H1 (cell line): Measurements from ENCODE around the gene ADAMTS20. TPM values are rescaled to one million over a fixed set of nuclear protein-coding genes. Genes with fewer than 3 reads are reported as not detected.

ENCODE experiments used
- CTCF ChIA-PET: fragments of 300-600 bp; sonication (Branson Sonifier 250); formaldehyde crosslinking; loops from one replicate; lab custom pipeline; 2021; ENCODE audit not compliant: partially characterized antibody; lab: Charles Lee
- POLR2A ChIA-PET: fragments of 300-600 bp; sonication (Branson Sonifier 250); formaldehyde crosslinking; loops from one replicate; lab custom pipeline; 2021; ENCODE audit warnings: inconsistent platforms; ENCODE audit not compliant: partially characterized antibody; lab: Charles Lee
- DNase-seq, 2 experiments: peaks; one replicate each; pipeline versions ENCODE4 v3.0.0 to v3.0.0-alpha.2; 2010 to 2022; ENCODE audit warnings: low spot score in 2 of 2, low read depth in 1 of 2, mixed read lengths in 1 of 2
- FAIRE-seq: peaks from 2 replicates; lab custom pipeline; 2011; peaks lifted over from hg19 to GRCh38; lab: Jason Lieb, UNC
- H2AFZ ChIP-seq: 2 replicates; pipeline ENCODE4 v1.8.1; 2012; ENCODE audit warnings: low read length, inconsistent platforms
- H2AK5ac ChIP-seq: 2 replicates; pipeline ENCODE4 v1.6.1; 2013; ENCODE audit warnings: low read depth, low read length
- H2BK120ac ChIP-seq: replicated peaks from 2 replicates; pipeline ENCODE3; 2013; ENCODE audit warnings: low read depth, low read length, inconsistent platforms
- H2BK12ac ChIP-seq: 2 replicates; pipeline ENCODE4 v1.6.1; 2013; ENCODE audit warnings: low read depth, low read length
- H2BK15ac ChIP-seq: 2 replicates; pipeline ENCODE4 v1.6.1; 2013; ENCODE audit warnings: low read length
- H2BK20ac ChIP-seq: 2 replicates; pipeline ENCODE4 v1.6.1; 2013; ENCODE audit warnings: low read length
- H2BK5ac ChIP-seq: 2 replicates; pipeline ENCODE4 v1.6.1; 2013; ENCODE audit warnings: low read depth, low read length
- H3K14ac ChIP-seq: 2 replicates; pipeline ENCODE4 v1.6.1; 2013; ENCODE audit warnings: inconsistent platforms; ENCODE audit not compliant: insufficient read length
- H3K18ac ChIP-seq: 2 replicates; pipeline ENCODE4 v1.6.1; 2013; ENCODE audit warnings: low read length; ENCODE audit errors: extremely low read depth
- H3K23ac ChIP-seq: 2 replicates; pipeline ENCODE4 v1.6.1; 2013; ENCODE audit warnings: inconsistent platforms; ENCODE audit not compliant: insufficient read length
- H3K23me2 ChIP-seq: 2 replicates; pipeline ENCODE4 v1.6.1; 2013; ENCODE audit warnings: low read depth, low read length
- H3K27ac ChIP-seq: 2 replicates; pipeline ENCODE4 v1.6.1; 2011; ENCODE audit warnings: low read depth, low read length, inconsistent platforms
- H3K27me3 ChIP-seq, 4 experiments: replicated peaks in 1 of 4; 1 replicate in 1 of 4; 2 replicates in 3 of 4; pipeline versions ENCODE4 v1.6.1 to v1.8.1; 2011 to 2013; ENCODE audit warnings: low read length in 3 of 4, mild to moderate bottlenecking in 3 of 4, inconsistent platforms in 2 of 4, mixed read lengths in 2 of 4, moderate library complexity in 1 of 4; ENCODE audit not compliant: control insufficient read depth in 3 of 4, insufficient read depth in 3 of 4; ENCODE audit errors: extremely low read depth in 1 of 4
- H3K36me3 ChIP-seq, 4 experiments: 2 replicates each; pipeline versions ENCODE4 v1.6.1 to v1.8.1; 2011 to 2013; ENCODE audit warnings: mild to moderate bottlenecking in 4 of 4, low read length in 3 of 4, moderate library complexity in 2 of 4, control low read depth in 1 of 4, inconsistent platforms in 1 of 4; ENCODE audit not compliant: insufficient read depth in 4 of 4, control insufficient read depth in 2 of 4
- H3K4ac ChIP-seq: replicated peaks from 2 replicates; pipeline ENCODE3; 2013; ENCODE audit warnings: low read length, low read depth, mixed read lengths, inconsistent platforms; ENCODE audit not compliant: insufficient read length
- H3K4me1 ChIP-seq, 4 experiments: replicated peaks in 1 of 4; 1 replicate in 1 of 4; 2 replicates in 3 of 4; pipeline versions ENCODE4 v1.6.1 to v1.8.1; 2011 to 2013; ENCODE audit warnings: low read length in 3 of 4, inconsistent platforms in 2 of 4, mixed read lengths in 1 of 4; ENCODE audit not compliant: insufficient read depth in 4 of 4, control insufficient read depth in 3 of 4
- H3K4me2 ChIP-seq, 2 experiments: 2 replicates each; pipeline versions ENCODE4 v1.6.1 to v1.8.1; 2011 to 2013; ENCODE audit warnings: low read depth in 2 of 2, low read length in 2 of 2, control low read depth in 1 of 2, inconsistent platforms in 1 of 2, mild to moderate bottlenecking in 1 of 2; ENCODE audit not compliant: insufficient read depth in 1 of 2
- H3K4me3 ChIP-seq, 4 experiments: fragments of 200-600, 300-600 bp in 1 of 4; sonication (generic), shearing (Covaris generic), sonication (Bioruptor Twin) in 1 of 4; 2 replicates each; pipeline versions ENCODE4 v1.5.1 to v1.8.1; 2011 to 2016; ENCODE audit warnings: low read length in 4 of 4, low read depth in 3 of 4, control low read depth in 2 of 4, inconsistent platforms in 2 of 4, mild to moderate bottlenecking in 2 of 4, mixed read lengths in 1 of 4, moderate library complexity in 1 of 4; ENCODE audit not compliant: insufficient read depth in 2 of 4; ENCODE audit errors: extremely low read depth in 1 of 4
- H3K56ac ChIP-seq: replicated peaks from 2 replicates; pipeline ENCODE3; 2013; ENCODE audit warnings: low read depth, mild to moderate bottlenecking, mixed read lengths, low read length, inconsistent platforms; ENCODE audit not compliant: insufficient read length
- H3K79me1 ChIP-seq: 2 replicates; pipeline ENCODE4 v1.6.1; 2013; ENCODE audit warnings: low read depth, low read length, control low read depth
- H3K79me2 ChIP-seq, 2 experiments: 2 replicates each; pipeline versions ENCODE4 v1.6.1 to v1.8.1; 2012 to 2013; ENCODE audit warnings: low read length in 2 of 2, mild to moderate bottlenecking in 2 of 2, inconsistent platforms in 1 of 2; ENCODE audit not compliant: insufficient read depth in 2 of 2, control insufficient read depth in 1 of 2
- H3K9ac ChIP-seq, 4 experiments: replicated peaks in 1 of 4; 1 replicate in 1 of 4; 2 replicates in 3 of 4; pipeline versions ENCODE4 v1.6.1 to v1.8.1; 2011 to 2013; ENCODE audit warnings: low read depth in 3 of 4, low read length in 3 of 4, control low read depth in 2 of 4, mild to moderate bottlenecking in 2 of 4, moderate library complexity in 2 of 4, inconsistent platforms in 1 of 4; ENCODE audit errors: extremely low read depth in 1 of 4
- H3K9me3 ChIP-seq, 2 experiments: 2 replicates each; pipeline versions ENCODE4 v1.6.1 to v1.8.1; 2012 to 2013; ENCODE audit warnings: mild to moderate bottlenecking in 2 of 2, moderate library complexity in 2 of 2, control low read depth in 1 of 2, inconsistent platforms in 1 of 2, low read depth in 1 of 2, low read length in 1 of 2, mixed read lengths in 1 of 2; ENCODE audit not compliant: insufficient read depth in 2 of 2
- H4K20me1 ChIP-seq, 2 experiments: replicated peaks in 1 of 2; 2 replicates each; pipeline versions ENCODE3 to v1.8.1; 2011 to 2013; ENCODE audit warnings: inconsistent platforms in 2 of 2, low read length in 2 of 2, mild to moderate bottlenecking in 1 of 2; ENCODE audit not compliant: insufficient read depth in 2 of 2, control insufficient read depth in 1 of 2
- H4K5ac ChIP-seq: 2 replicates; pipeline ENCODE4 v1.6.1; 2013; ENCODE audit warnings: low read length, low read depth, mixed read lengths, inconsistent platforms; ENCODE audit not compliant: insufficient read length
- H4K8ac ChIP-seq: 2 replicates; pipeline ENCODE4 v1.8.0; 2013; ENCODE audit warnings: mild to moderate bottlenecking, moderate library complexity, low read length, inconsistent platforms; ENCODE audit not compliant: insufficient read depth; ENCODE audit errors: extremely low read depth
- H4K91ac ChIP-seq: replicated peaks from 2 replicates; pipeline ENCODE3; 2013; ENCODE audit warnings: low read length, mixed read lengths, inconsistent platforms; ENCODE audit not compliant: insufficient read length
- BCL11A ChIP-seq, 2 experiments: IDR thresholded peaks; one replicate each; pipeline ENCODE4 v1.6.1; 2011; ENCODE audit warnings: low read depth in 2 of 2, low read length in 2 of 2, mild to moderate bottlenecking in 2 of 2
- FOSL1 ChIP-seq: IDR thresholded peaks from 2 replicates; pipeline ENCODE4 v1.6.1; 2011; ENCODE audit warnings: mild to moderate bottlenecking, low read depth, low read length, moderate library complexity; ENCODE audit not compliant: insufficient read depth
- GTF2F1 ChIP-seq: IDR thresholded peaks from 2 replicates; pipeline ENCODE4 v1.6.1; 2012; ENCODE audit warnings: low read depth, low read length, improper control_type of control experiment, borderline replicate concordance
- POLR2A ChIP-seq, 2 experiments: IDR thresholded peaks; 1 replicate in 1 of 2; 2 replicates in 1 of 2; pipeline ENCODE4 v1.6.1; 2011; ENCODE audit warnings: low read depth in 2 of 2, low read length in 2 of 2, mild to moderate bottlenecking in 2 of 2; ENCODE audit errors: control extremely low read depth in 1 of 2
- POU5F1 ChIP-seq: IDR thresholded peaks from 2 replicates; pipeline ENCODE4 v1.6.1; 2011; ENCODE audit warnings: low read depth, mild to moderate bottlenecking, low read length, moderate library complexity
- RBBP5 ChIP-seq: IDR thresholded peaks from 2 replicates; pipeline ENCODE4 v1.7.1; 2012; ENCODE audit warnings: low read depth, mild to moderate bottlenecking, inconsistent platforms, low read length, moderate library complexity, borderline replicate concordance
- RFX5 ChIP-seq: IDR thresholded peaks from 2 replicates; pipeline ENCODE4 v1.6.1; 2011; ENCODE audit warnings: low read depth, low read length, improper control_type of control experiment, borderline replicate concordance
- SIX5 ChIP-seq: IDR thresholded peaks from 2 replicates; pipeline ENCODE4 v1.6.1; 2011; ENCODE audit warnings: mild to moderate bottlenecking, low read depth, low read length
- SUZ12 ChIP-seq: fragments of 200-600 bp; sonication (generic); IDR thresholded peaks from 2 replicates; pipeline ENCODE4 v1.6.1; 2012; ENCODE audit warnings: mild to moderate bottlenecking, inconsistent platforms, low read length, moderate library complexity, mixed read lengths
- TAF1 ChIP-seq: IDR thresholded peaks from 2 replicates; pipeline ENCODE4 v1.6.1; 2011; ENCODE audit warnings: mild to moderate bottlenecking, low read depth, low read length
- TCF12 ChIP-seq: IDR thresholded peaks from 2 replicates; pipeline ENCODE4 v1.6.1; 2011; ENCODE audit warnings: low read depth, mild to moderate bottlenecking, low read length
- YY1 ChIP-seq: IDR thresholded peaks from 2 replicates; pipeline ENCODE4 v1.6.1; 2011; ENCODE audit warnings: low read depth, mild to moderate bottlenecking, low read length
- ZNF274 ChIP-seq: IDR thresholded peaks from 2 replicates; pipeline ENCODE4 v1.7.0; 2012; ENCODE audit warnings: low read length, borderline replicate concordance; ENCODE audit errors: extremely low read depth
- WGBS, 2 experiments: shearing (Covaris generic) in 1 of 2; methylation state at CpG; one replicate each; pipeline versions ENCODE4 v1.1.6 to v1.1.7; 2013 to 2015; ENCODE audit warnings: low lambda C conversion rate in 2 of 2, mixed read lengths in 2 of 2, inconsistent platforms in 1 of 2, low coverage in 1 of 2, missing lambda C conversion rate in 1 of 2; ENCODE audit not compliant: insufficient replicate concordance in 2 of 2, insufficient coverage in 1 of 2, insufficient read length in 1 of 2; ENCODE audit errors: extremely low coverage in 1 of 2, missing lambda C conversion rate in 1 of 2; 5-methylcytosine and 5-hydroxymethylcytosine counted together
- polyA plus RNA-seq, 7 experiments: library from polyadenylated mRNA; depleted of rRNA in 3 of 7; stranded (reverse) in 5 of 7; unstranded in 2 of 7; fragments of >200 nt in 5 of 7; fragments of 200-250 nt in 2 of 7; gene quantifications; 1 replicate in 5 of 7; 2 replicates in 1 of 7; 4 replicates in 1 of 7; pipeline versions ENCODE4 v1.2.1 to v1.2.3, GENCODE V29; 2011 to 2013; ENCODE audit warnings: missing spikeins in 2 of 7, mixed read lengths in 2 of 7
- total RNA-seq: library from RNA; stranded (reverse); fragmentation: NEBNext Ultra II Directional; extraction: Animal tissue kit (Norgen Biotek cat#: 25700); gene quantifications from 2 replicates; pipeline ENCODE4 v1.2.1, GENCODE V29; 2021
- TF ChIP-seq, protein P1 (sequence below): IDR thresholded peaks from 2 replicates; pipeline ENCODE4 v1.6.1; 2012; ENCODE audit warnings: inconsistent platforms
- TF ChIP-seq, protein P2 (sequence below): IDR thresholded peaks from 2 replicates; pipeline ENCODE4 v1.6.1; 2012; ENCODE audit warnings: inconsistent platforms

The ADAMTS20 gene
- total and polyA plus RNA-seq, 2 of the 8 experiments (the other 6 are each of a cell fraction or from before 2014, with no cell fraction given), result 2.9 to 5.1 TPM

DNA sequence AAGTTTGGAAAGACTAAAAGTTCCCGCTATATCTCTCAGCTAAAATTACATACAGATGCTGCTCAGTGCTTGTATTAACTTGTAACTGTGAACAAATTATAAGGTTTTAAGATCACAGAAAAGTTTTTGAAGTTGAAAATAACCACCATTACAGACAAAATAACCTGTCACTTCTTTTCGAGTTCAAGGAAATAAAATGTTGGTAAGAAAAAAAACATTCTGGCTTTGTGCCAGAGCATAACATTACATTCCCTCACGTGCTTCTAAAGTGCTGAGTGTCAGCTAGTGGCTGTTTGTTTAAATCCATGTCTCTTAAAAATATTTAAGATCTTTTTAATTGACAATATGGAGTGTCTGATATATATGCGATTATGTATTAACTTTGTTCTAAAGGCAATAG lies 27.2 kb upstream of the ADAMTS20 start:
- Histone ChIP-seq H3K4me3 (no peak overlapping the region), H4K8ac (no peak overlapping the region), H3K36me3 (no peaks in the 10 kb centered on the region), H4K91ac (no peak overlapping the region), H2BK20ac (no peak overlapping the region), H4K5ac (no peak overlapping the region), H2AK5ac (no peak overlapping the region), H2BK12ac (no peak overlapping the region), H2AFZ (no peak overlapping the region), H3K79me2 (no peaks in the 10 kb centered on the region), H4K20me1 (no peaks in the 10 kb centered on the region), H3K18ac (no peak overlapping the region), H2BK15ac (no peak overlapping the region), H3K4me2 (no peak overlapping the region), H3K14ac (no peak overlapping the region), H3K79me1 (no peaks in the 10 kb centered on the region), H3K9me3 (no peaks in the 10 kb centered on the region), H3K4me1 (no peaks in the 10 kb centered on the region), H2BK120ac (no peak overlapping the region), H3K27ac (no peak overlapping the region), H3K23ac (no peak overlapping the region), H3K56ac (no peak overlapping the region), H3K27me3 (no peaks in the 10 kb centered on the region), H3K9ac (no peak overlapping the region), H2BK5ac (no peak overlapping the region), H3K4ac (no peak overlapping the region), H3K23me2 (no peaks in the 10 kb centered on the region; the same call in 1 of the 2 replicates)
- CTCF ChIA-PET, result interaction anchor here (0.7 to 0.8 kb wide), 2 partner anchors 11 to 304 kb away, joined by 3 read pairs; no protein-coding TSS in a partner anchor
- POLR2A ChIA-PET, result no interaction called here
- FAIRE-seq, result no peak
- no peak for DNase-seq
- 91% methylated on average over 4 of the region's 4 CpGs; no CpG with 5 or more reads in 1 of the 2 experiments for WGBS, 2 experiments
- TF ChIP-seq, protein P1, sequence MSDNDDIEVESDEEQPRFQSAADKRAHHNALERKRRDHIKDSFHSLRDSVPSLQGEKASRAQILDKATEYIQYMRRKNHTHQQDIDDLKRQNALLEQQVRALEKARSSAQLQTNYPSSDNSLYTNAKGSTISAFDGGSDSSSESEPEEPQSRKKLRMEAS, result no peak
- no peak for TF ChIP-seq POLR2A (IDR thresholded peaks at IDR 0.05; ENCODE audit: control extremely low read depth in 1 of 2, low read depth in 2 of 2, low read length in 2 of 2)
- TF ChIP-seq TAF1, result no peak
- TF ChIP-seq YY1, result no peak
- no peak for TF ChIP-seq SIX5
- TF ChIP-seq GTF2F1, result no peak
- TF ChIP-seq RBBP5, result no peak
- no peak for TF ChIP-seq SUZ12
- TF ChIP-seq RFX5, result no peak
- no peak for TF ChIP-seq TCF12
- no peak for TF ChIP-seq FOSL1
- no peak for TF ChIP-seq ZNF274
- TF ChIP-seq POU5F1, result no peak
- TF ChIP-seq, protein P2, sequence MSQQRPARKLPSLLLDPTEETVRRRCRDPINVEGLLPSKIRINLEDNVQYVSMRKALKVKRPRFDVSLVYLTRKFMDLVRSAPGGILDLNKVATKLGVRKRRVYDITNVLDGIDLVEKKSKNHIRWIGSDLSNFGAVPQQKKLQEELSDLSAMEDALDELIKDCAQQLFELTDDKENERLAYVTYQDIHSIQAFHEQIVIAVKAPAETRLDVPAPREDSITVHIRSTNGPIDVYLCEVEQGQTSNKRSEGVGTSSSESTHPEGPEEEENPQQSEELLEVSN, result no peak
- TF ChIP-seq BCL11A (IDR thresholded peaks at IDR 0.05; ENCODE audit: low read depth in 2 of 2, low read length in 2 of 2), result no peak
